ENCODE measurements around the gene TBC1D32.

- no peak for TF ChIP-seq CTCF (conservative IDR thresholded peaks at IDR 0.05 in 1 of 2, IDR thresholded peaks at IDR 0.05 in 1 of 2; ENCODE audit: low read depth in 1 of 2, low read length in 2 of 2)
- no peak for TF ChIP-seq EZH2 (IDR thresholded peaks at IDR 0.05; ENCODE audit: low read length, missing control alignments)
Observed at GRCh38 chr6:121032268-121033006, 301.8 kb downstream of the TBC1D32 start.
